Astrocyte (in vitro differentiated cells and primary cell): ENCODE data around the gene ISCU.

Experiments used
- CTCF ChIP-seq: IDR thresholded peaks from 2 replicates; pipeline ENCODE4 v1.5.1; 2011; ENCODE audit warnings: low read depth, mild to moderate bottlenecking, inconsistent platforms, low read length, moderate library complexity; ENCODE audit not compliant: insufficient read depth
- EZH2 ChIP-seq: IDR thresholded peaks from 2 replicates; pipeline ENCODE4 v1.6.1; 2012; ENCODE audit warnings: mild to moderate bottlenecking, low read length, inconsistent platforms; ENCODE audit not compliant: insufficient read depth

GRCh38 chr12:108575199-108575912 is 13.0 kb downstream of the ISCU start:
- no peak for TF ChIP-seq EZH2
- TF ChIP-seq CTCF = no peak
